Epithelial cell of esophagus (primary cell): Measurements from ENCODE around the gene KIF2A.

Experiments
- DNase-seq: peaks from one replicate; pipeline ENCODE4 v3.0.0; 2010; ENCODE audit warnings: low read depth
- H3K4me3 ChIP-seq: 2 replicates; pipeline ENCODE4 v1.5.1; 2011; ENCODE audit warnings: mild to moderate bottlenecking, low read length, control low read depth
- TF ChIP-seq, protein P1 (sequence below): IDR thresholded peaks from 2 replicates; pipeline ENCODE4 v1.5.1; 2011; ENCODE audit warnings: low read depth, mild to moderate bottlenecking, low read length, control low read depth, inconsistent platforms; ENCODE audit not compliant: insufficient read depth; ENCODE audit errors: missing control alignments

The KIF2A gene

DNA sequence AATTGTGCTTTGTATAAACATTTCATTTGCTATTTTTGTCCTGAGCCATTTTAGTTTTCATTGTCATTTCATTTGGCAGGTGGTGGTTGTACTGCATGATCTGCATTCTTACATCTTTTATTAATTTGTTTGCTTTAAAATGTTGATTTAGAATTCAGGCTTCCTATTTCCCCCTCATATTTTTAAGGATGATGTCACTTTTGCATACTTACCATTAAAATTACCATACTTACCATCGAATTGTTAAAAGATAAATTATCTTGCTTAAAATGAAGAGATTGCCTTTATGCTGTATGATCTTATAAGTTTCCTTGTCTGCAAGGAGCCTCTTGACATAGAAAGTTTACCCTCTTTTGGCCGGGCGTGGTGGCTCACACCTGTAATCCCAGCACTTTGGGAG lies 66.6 kb downstream of the KIF2A start:
- no peak for DNase-seq

DNA sequence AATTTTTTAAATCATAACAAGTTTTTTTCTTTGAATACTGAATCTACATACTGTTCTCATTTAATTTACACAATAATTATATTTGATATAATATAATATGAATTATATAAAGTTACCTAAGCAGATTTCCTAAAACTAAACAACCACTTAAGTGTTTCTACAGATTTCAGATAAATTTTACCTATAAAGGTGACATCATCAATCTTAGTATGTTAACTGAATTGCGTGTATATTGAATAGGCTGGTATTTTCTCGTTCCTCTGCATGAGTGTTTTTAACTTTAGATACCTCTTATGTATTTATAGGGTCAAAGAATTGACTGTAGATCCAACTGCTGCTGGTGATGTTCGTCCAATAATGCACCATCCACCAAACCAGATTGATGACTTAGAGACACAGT lies 67.4 kb downstream of the KIF2A start:
- DNase-seq, result no peak
- TF ChIP-seq, protein P1, sequence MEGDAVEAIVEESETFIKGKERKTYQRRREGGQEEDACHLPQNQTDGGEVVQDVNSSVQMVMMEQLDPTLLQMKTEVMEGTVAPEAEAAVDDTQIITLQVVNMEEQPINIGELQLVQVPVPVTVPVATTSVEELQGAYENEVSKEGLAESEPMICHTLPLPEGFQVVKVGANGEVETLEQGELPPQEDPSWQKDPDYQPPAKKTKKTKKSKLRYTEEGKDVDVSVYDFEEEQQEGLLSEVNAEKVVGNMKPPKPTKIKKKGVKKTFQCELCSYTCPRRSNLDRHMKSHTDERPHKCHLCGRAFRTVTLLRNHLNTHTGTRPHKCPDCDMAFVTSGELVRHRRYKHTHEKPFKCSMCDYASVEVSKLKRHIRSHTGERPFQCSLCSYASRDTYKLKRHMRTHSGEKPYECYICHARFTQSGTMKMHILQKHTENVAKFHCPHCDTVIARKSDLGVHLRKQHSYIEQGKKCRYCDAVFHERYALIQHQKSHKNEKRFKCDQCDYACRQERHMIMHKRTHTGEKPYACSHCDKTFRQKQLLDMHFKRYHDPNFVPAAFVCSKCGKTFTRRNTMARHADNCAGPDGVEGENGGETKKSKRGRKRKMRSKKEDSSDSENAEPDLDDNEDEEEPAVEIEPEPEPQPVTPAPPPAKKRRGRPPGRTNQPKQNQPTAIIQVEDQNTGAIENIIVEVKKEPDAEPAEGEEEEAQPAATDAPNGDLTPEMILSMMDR, result no peak
- H3K4me3 ChIP-seq, result no peak overlapping the region

More for the DNA sequence above, 66.6 kb downstream of the KIF2A start:
- TF ChIP-seq, protein P1, result no peak
- no peak overlapping the region for H3K4me3 ChIP-seq

DNA sequence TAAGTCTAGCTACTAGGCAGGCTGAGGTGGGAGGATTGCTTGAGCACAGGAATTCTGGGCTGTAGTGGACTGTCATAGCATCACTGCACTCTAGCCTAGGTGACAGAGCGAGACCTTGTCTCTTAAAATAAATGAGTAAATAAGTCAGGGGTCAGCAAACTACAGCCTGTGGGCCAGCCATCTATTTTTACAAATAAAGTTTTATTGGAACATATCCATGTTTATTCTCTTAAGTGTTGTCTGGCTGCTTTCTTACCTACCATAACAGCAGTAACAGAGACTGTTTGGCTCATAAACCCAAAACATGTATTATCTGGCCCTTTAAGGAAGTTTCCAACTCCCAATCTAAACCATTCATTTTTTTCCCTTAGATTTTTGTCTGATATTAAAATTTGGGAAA lies 68.1 kb downstream of the KIF2A start:
- no peak for DNase-seq
- TF ChIP-seq, protein P1, result no peak
- no peak overlapping the region for H3K4me3 ChIP-seq

DNA sequence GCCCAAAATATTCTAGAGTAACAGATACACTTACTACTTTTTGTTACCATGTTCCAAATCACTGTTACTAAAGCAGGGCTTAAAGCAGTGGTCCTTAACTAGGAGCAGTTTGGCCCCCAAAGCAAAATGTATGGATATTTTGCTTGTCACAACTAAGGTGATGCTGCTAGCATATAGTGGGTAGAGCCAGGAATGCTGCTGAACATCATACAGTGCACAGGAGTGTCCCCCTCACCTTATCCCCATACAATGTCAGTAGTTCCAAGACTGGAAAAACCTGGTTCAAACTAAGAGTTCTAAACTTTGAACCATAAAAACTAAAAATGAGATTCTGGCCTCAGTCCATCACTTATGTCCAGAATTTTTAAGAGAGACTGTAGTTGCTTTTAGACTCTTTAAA lies 69.6 kb downstream of the KIF2A start:
- no peak for DNase-seq
- TF ChIP-seq, protein P1, result no peak

DNA sequence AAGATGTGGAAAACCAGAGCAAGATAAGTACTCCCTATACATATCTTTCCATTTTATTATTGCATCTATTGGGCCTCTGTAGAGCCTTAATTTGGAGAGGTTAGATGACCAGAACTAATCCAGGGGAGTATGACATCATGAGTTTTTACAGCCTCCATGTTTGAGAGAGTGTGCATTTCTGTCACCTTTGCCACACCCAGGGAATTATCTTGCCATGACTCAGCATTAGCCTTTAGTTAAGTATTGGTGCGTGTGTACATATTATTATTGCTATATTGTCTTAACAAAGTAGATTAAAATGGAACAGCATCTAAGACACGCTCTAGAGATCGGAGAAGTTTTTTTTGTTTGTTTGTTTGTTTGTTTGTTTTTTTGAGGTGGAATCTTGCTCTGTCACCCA lies 70.1 kb downstream of the KIF2A start:
- DNase-seq, result peak; percentile 69
- TF ChIP-seq, protein P1, result no peak
- no peak overlapping the region for H3K4me3 ChIP-seq

More for the DNA sequence above, 69.6 kb downstream of the KIF2A start:
- no peak overlapping the region for H3K4me3 ChIP-seq

DNA sequence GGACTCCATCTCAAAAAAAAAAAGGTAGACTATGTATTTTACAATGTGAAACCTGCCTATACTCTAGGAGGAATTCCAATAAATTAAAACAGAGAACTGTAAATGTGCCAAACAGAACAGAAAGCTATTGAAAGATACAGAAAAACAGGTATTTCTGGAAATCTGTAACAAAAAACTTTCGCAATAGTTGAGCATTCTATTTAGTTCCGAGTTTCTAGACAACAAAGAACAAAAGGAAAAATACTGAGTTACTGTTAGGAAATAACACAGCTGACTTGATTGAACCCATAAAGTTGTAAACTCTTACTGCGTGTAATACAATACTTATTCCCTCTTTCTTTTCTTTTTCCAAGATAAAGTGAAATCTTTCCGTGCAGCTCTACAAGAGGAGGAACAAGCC lies 79.1 kb downstream of the KIF2A start:
- H3K4me3 ChIP-seq, result no peak overlapping the region
- TF ChIP-seq, protein P1, result no peak
- peak; percentile 78 for DNase-seq

DNA sequence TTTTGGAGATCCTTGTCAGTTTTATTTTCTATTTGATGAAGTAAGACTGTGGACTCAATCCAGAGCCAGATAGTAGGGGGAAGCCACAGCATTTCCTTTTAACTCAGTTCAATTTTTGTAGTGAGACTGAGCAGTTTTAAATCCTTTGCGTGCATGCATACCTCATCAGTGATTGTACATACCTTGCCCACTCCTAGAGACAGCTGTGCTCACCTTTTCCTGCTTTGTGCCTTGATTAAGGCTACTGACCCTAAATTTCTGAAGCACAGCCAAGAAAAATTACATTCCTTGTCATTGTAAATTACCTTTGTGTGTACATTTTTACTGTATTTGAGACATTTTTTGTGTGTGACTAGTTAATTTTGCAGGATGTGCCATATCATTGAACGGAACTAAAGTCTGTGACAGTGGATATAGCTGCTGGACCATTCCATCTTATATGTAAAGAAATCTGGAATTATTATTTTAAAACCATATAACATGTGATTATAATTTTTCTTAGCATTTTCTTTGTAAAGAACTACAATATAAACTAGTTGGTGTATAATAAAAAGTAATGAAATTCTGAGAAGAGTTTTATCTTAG lies 79.9 kb downstream of the KIF2A start:
- TF ChIP-seq, protein P1, result no peak

More for the DNA sequence above, 79.9 kb downstream of the KIF2A start:
- H3K4me3 ChIP-seq, result no peak overlapping the region
- DNase-seq, result peak; percentile 63
